GM21723 (cell line): ENCODE measurements around the gene CHDH.
A peak's percentile ranks its signal among the peaks of the same experiment; 100 is the strongest.

Source experiments
- ATAC-seq: cut with Tn5 transposase; IDR thresholded peaks from one replicate; pipeline ENCODE4 v1.9.1; 2021; ENCODE audit warnings: mild to moderate bottlenecking, moderate library complexity; ENCODE audit not compliant: unreplicated experiment

Gene CHDH

GRCh38 chr3:53809764-53810400, 36.3 kb downstream of the CHDH start:
- ATAC-seq, result no peak

GRCh38 chr3:53809267-53809666, 37.0 kb downstream of the CHDH start:
- ATAC-seq, result no peak

GRCh38 chr3:53808496-53808895, 37.7 kb downstream of the CHDH start:
- ATAC-seq, result no peak

GRCh38 chr3:53807117-53807810, 39.0 kb downstream of the CHDH start:
- ATAC-seq, result no peak

- ATAC-seq, result no peak
Measured at GRCh38 chr3:53806182-53807116, 39.8 kb downstream of the CHDH start.

GRCh38 chr3:53805463-53806159, 40.6 kb downstream of the CHDH start:
- ATAC-seq, result no peak

- ATAC-seq, result peak; percentile 92
Measured at GRCh38 chr3:53804697-53805462, 41.3 kb downstream of the CHDH start.

GRCh38 chr3:53803816-53804695, 42.2 kb downstream of the CHDH start:
- ATAC-seq, result no peak

GRCh38 chr3:53803124-53803815, 42.9 kb downstream of the CHDH start:
- ATAC-seq, result no peak

GRCh38 chr3:53802256-53802880, 43.9 kb downstream of the CHDH start:
- no peak for ATAC-seq

GRCh38 chr3:53801319-53801718, 44.9 kb downstream of the CHDH start:
- no peak for ATAC-seq

- no peak for ATAC-seq
Measured at GRCh38 chr3:53800041-53800906, 45.9 kb downstream of the CHDH start.

- no peak for ATAC-seq
Measured at GRCh38 chr3:53799338-53799865, 46.8 kb downstream of the CHDH start.

- no peak for ATAC-seq
Measured at GRCh38 chr3:53798144-53798543, 48.1 kb downstream of the CHDH start.

- ATAC-seq, result no peak
Measured at GRCh38 chr3:53795789-53796560, 50.2 kb downstream of the CHDH start.

- ATAC-seq, result no peak
Measured at GRCh38 chr3:53795176-53795575, 51.0 kb downstream of the CHDH start.
